ENCODE data around the gene NCCRP1. TPM values are rescaled to one million over a fixed set of nuclear protein-coding genes. Genes with fewer than 3 reads are reported as not detected.

Gene NCCRP1, protein sequence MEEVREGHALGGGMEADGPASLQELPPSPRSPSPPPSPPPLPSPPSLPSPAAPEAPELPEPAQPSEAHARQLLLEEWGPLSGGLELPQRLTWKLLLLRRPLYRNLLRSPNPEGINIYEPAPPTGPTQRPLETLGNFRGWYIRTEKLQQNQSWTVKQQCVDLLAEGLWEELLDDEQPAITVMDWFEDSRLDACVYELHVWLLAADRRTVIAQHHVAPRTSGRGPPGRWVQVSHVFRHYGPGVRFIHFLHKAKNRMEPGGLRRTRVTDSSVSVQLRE
- total RNA-seq (2022; extraction: Qiagen RNA extraction; ENCODE audit: low read depth), result 1.1 to 1.7 TPM (median 1.5 TPM) in 5 replicates

DNA sequence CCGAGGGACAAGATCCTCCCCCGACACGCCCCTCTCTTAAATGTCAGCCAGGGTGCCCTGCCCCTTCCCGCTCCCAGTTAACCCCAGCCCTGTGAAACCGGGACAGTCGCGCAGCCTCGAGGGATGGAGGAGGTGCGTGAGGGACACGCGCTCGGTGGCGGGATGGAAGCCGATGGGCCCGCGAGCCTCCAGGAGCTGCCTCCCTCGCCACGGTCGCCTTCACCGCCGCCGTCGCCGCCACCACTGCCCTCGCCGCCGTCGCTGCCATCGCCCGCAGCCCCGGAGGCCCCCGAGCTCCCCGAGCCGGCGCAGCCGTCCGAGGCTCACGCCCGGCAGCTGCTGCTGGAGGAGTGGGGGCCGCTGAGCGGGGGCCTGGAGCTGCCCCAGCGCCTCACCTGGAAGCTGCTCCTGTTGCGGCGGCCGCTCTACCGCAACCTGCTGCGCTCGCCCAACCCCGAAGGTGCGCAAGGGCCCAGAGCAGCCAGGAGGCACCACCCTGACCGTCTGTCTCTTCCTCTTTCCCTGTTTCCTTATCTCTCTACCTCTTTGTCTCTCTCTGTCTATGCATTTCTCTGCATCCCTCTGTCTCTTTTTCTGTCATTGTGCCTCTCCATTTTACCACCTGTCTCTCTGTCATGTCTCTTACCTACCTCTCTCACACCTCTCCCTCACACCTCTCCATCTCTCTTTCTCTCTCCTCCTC is at the start of gene NCCRP1:
TSS of gene NCCRP1 (plus strand) at position 105 of the 703 bp plus-strand sequence. CDS start at position 124, 19 bp downstream.

GRCh38 chr19:39203372-39204341 is 6.9 kb downstream of the NCCRP1 start, which contains the start of gene SYCN:
SYCN (minus strand) TSS chr19:39204263; CDS start chr19:39204254, 9 bp downstream.

DNA sequence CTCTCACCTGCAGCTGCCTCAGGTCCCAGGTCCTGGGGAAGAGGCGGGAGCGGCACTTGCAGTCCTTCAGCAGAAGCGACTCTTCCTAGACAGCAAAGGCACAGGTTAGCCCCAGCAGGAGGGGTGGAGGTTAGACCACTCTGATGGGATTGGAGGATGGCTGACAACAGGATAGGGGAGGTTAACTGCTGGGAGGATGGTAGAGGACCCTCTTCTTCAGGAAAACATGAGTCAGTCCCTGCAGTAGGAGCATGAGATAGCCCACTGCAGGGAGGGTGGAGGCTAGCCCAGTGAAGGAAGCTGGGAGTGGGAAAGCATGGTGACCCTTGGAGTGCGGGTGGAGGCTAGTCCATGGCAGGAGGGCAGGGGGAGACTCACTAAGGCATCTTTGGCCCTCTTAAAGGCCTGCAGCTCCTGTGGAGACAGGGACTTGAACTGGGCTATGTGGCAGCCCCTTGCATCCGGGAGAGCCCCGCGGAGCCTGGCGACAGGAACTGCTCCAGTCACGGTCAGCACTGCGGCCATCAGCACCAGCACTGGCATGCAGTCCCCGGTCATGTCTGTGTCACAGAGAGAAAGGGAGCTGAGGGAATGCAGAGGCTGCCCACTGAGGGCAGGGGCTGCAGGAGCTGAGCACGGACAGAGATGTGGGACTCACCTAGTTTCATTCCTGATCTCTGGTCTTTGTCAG is 47.8 kb downstream of the NCCRP1 start, which contains the start of gene IFNL3:
TSS of gene IFNL3 (minus strand) at position 597 of the 691 bp plus-strand sequence. CDS start at position 558, 39 bp downstream.

DNA sequence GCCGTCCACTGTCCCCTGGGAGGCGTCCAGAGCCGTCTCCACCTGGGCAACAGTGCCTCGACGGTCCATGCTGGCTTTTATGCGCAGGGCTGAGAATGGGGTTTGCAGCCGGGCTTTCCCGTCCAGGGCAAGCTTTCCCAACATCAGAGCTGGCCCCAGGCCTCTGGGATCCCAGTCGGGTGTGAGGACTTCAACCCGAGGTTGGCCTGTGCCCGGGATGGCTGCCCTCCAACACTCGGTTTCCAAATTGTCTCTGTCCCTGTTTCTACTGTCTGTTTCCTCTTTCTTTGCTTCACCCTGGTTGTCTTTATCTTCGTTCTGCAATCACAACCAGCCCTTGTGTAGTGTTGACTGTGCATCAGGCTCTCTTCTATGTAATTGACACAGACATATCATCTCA is 52.0 kb downstream of the NCCRP1 start, which contains the start of gene IFNL4:
TSS of gene IFNL4 (minus strand) at position 51 of the 400 bp plus-strand sequence.

Other genes starting within 250 kb of the NCCRP1 start
- 63.6 to 91.5 TPM (median 81.3 TPM) in 5 replicates for gene FBXO17, start 221.2 kb upstream of the NCCRP1 start, total RNA-seq (2022; extraction: Qiagen RNA extraction; ENCODE audit: low read depth)
- gene FBXO27, start 164.4 kb upstream of the NCCRP1 start, total RNA-seq (2022; extraction: Qiagen RNA extraction; ENCODE audit: low read depth), result 3.5 to 7.1 TPM (median 4.6 TPM) in 5 replicates
- 0.14 to 0.24 TPM (median 0.17 TPM) in 4 of 5 replicates, not detected in the other for gene ACP7, start 112.6 kb upstream of the NCCRP1 start, total RNA-seq (2022; extraction: Qiagen RNA extraction; ENCODE audit: low read depth)
- 84.6 to 124 TPM (median 114 TPM) in 5 replicates for gene PAK4, start 71.2 kb upstream of the NCCRP1 start, total RNA-seq (2022; extraction: Qiagen RNA extraction; ENCODE audit: low read depth)
- not detected in 5 replicates for gene SYCN, start 7.3 kb downstream of the NCCRP1 start, total RNA-seq (2022; extraction: Qiagen RNA extraction; ENCODE audit: low read depth)
- gene IFNL3, start 48.0 kb downstream of the NCCRP1 start, total RNA-seq (2022; extraction: Qiagen RNA extraction; ENCODE audit: low read depth), result not detected in 5 replicates
- gene IFNL4, start 51.9 kb downstream of the NCCRP1 start, total RNA-seq (2022; extraction: Qiagen RNA extraction; ENCODE audit: low read depth), result not detected in 5 replicates
- not detected in 5 replicates for gene IFNL2, start 71.4 kb downstream of the NCCRP1 start, total RNA-seq (2022; extraction: Qiagen RNA extraction; ENCODE audit: low read depth)
- gene IFNL1, start 99.4 kb downstream of the NCCRP1 start, total RNA-seq (2022; extraction: Qiagen RNA extraction; ENCODE audit: low read depth), result 0.23 to 0.28 TPM in 2 of 5 replicates, not detected in the others
- 8.1 to 13.5 TPM (median 12.4 TPM) in 5 replicates for gene LRFN1, start 123.9 kb downstream of the NCCRP1 start, total RNA-seq (2022; extraction: Qiagen RNA extraction; ENCODE audit: low read depth)
- 0.66 to 0.81 TPM (median 0.67 TPM) in 3 of 5 replicates, not detected in the others for gene GMFG, start 139.1 kb downstream of the NCCRP1 start, total RNA-seq (2022; extraction: Qiagen RNA extraction; ENCODE audit: low read depth)
- 108 to 185 TPM (median 171 TPM) in 5 replicates for gene SAMD4B, start 145.5 kb downstream of the NCCRP1 start, total RNA-seq (2022; extraction: Qiagen RNA extraction; ENCODE audit: low read depth)
- 67.3 to 78.0 TPM (median 73.7 TPM) in 5 replicates for gene PAF1, start 194.1 kb downstream of the NCCRP1 start, total RNA-seq (2022; extraction: Qiagen RNA extraction; ENCODE audit: low read depth)
- gene MED29, start 194.4 kb downstream of the NCCRP1 start, total RNA-seq (2022; extraction: Qiagen RNA extraction; ENCODE audit: low read depth), result 59.2 to 65.9 TPM (median 63.2 TPM) in 5 replicates
- 57.1 to 99.4 TPM (median 73.3 TPM) in 5 replicates for gene ZFP36, start 209.9 kb downstream of the NCCRP1 start, total RNA-seq (2022; extraction: Qiagen RNA extraction; ENCODE audit: low read depth)
- gene PLEKHG2, start 215.7 kb downstream of the NCCRP1 start, total RNA-seq (2022; extraction: Qiagen RNA extraction; ENCODE audit: low read depth), result 38.2 to 63.9 TPM (median 46.0 TPM) in 5 replicates
- gene RPS16, start 239.0 kb downstream of the NCCRP1 start, total RNA-seq (2022; extraction: Qiagen RNA extraction; ENCODE audit: low read depth), result 6,019 to 7,343 TPM (median 7,191 TPM) in 5 replicates
- gene SUPT5H, start 248.6 kb downstream of the NCCRP1 start, total RNA-seq (2022; extraction: Qiagen RNA extraction; ENCODE audit: low read depth), result 166 to 195 TPM (median 192 TPM) in 5 replicates